Activated T-cell treated with anti-CD3 and anti-CD28 coated beads, Interleukin-2, amount 50 U/mL, for 4 hours (primary cell): ENCODE measurements around the gene MRPL40. TPM values are rescaled to one million over a fixed set of nuclear protein-coding genes. Genes with fewer than 3 reads are reported as not detected.
A peak's percentile ranks its signal among the peaks of the same experiment; 100 is the strongest.

Experiments
- ATAC-seq, 2 donors: fragments of 200-7000 bp; cut with Tn5 transposase; one replicate each; pipeline ENCODE4 v1.10.0; 2021
- DNase-seq: peaks from one replicate; pipeline ENCODE4 v3.0.0-alpha.2; 2020
- H3K27me3 Mint-ChIP-seq: one replicate; pipeline ENCODE4 v1.8.0; 2021; ENCODE audit warnings: low read depth, mixed read lengths
- H3K36me3 Mint-ChIP-seq: one replicate; pipeline ENCODE4 v1.8.0; 2022; ENCODE audit warnings: mixed read lengths; ENCODE audit not compliant: insufficient read depth
- H3K4me1 Mint-ChIP-seq: one replicate; pipeline ENCODE4 v1.8.0; 2021; ENCODE audit warnings: low read depth, mixed read lengths
- H3K4me3 Mint-ChIP-seq: one replicate; pipeline ENCODE4 v1.8.0; 2021; ENCODE audit warnings: mild to moderate bottlenecking, moderate library complexity, mixed read lengths
- H3K9me3 Mint-ChIP-seq: one replicate; pipeline ENCODE4 v1.8.0; 2021; ENCODE audit warnings: mixed read lengths
- total RNA-seq, 3 donors: library from RNA; stranded (reverse); gene quantifications; one replicate each; pipeline ENCODE4 v1.2.1, GENCODE V29; 2021

MRPL40 gene
- total RNA-seq, 3 donors from 2014 or later = 35.9 to 41.4 (median 39.2) TPM

- no peak overlapping the region for H3K4me3 Mint-ChIP-seq
- DNase-seq (no peak), ATAC-seq (no peak)
- peaks cover 2% of the 10 kb centered on the region for H3K4me1 Mint-ChIP-seq
- peaks cover 43% of the 10 kb centered on the region for H3K36me3 Mint-ChIP-seq
- H3K9me3 Mint-ChIP-seq = no peaks in the 10 kb centered on the region
- no peaks in the 10 kb centered on the region for H3K27me3 Mint-ChIP-seq
Measured at GRCh38 chr22:19470010-19470409, 37.7 kb downstream of the MRPL40 start.

- peaks cover 40% of the 10 kb centered on the region for H3K36me3 Mint-ChIP-seq
- H3K4me1 Mint-ChIP-seq = peaks cover 14% of the 10 kb centered on the region
- H3K27me3 Mint-ChIP-seq = no peaks in the 10 kb centered on the region
- DNase-seq (no peak), ATAC-seq (no peak)
- no peaks in the 10 kb centered on the region for H3K9me3 Mint-ChIP-seq
- no peak overlapping the region for H3K4me3 Mint-ChIP-seq
Measured at GRCh38 chr22:19471572-19471971, 39.2 kb downstream of the MRPL40 start.

GRCh38 chr22:19472233-19472632 lies 39.9 kb downstream of the MRPL40 start:
- no peak for DNase-seq
- Mint-ChIP-seq H3K4me1 (peaks cover 17% of the 10 kb centered on the region), H3K27me3 (no peaks in the 10 kb centered on the region), H3K4me3 (no peak overlapping the region), H3K36me3 (peaks cover 40% of the 10 kb centered on the region), H3K9me3 (no peaks in the 10 kb centered on the region)
- no peak for ATAC-seq

- DNase-seq = no peak
- no peak for ATAC-seq
- Mint-ChIP-seq H3K4me3 (no peak overlapping the region), H3K4me1 (peaks cover 27% of the 10 kb centered on the region), H3K9me3 (no peaks in the 10 kb centered on the region), H3K36me3 (peaks cover 30% of the 10 kb centered on the region), H3K27me3 (no peaks in the 10 kb centered on the region)
Measured at GRCh38 chr22:19473578-19473977, 41.2 kb downstream of the MRPL40 start.

- no peak for DNase-seq
- no peak overlapping the region for H3K4me3 Mint-ChIP-seq
- ATAC-seq = no peak
- H3K4me1 Mint-ChIP-seq = peaks cover 29% of the 10 kb centered on the region
- H3K36me3 Mint-ChIP-seq = peaks cover 16% of the 10 kb centered on the region
- H3K27me3 Mint-ChIP-seq = no peaks in the 10 kb centered on the region
- H3K9me3 Mint-ChIP-seq = no peaks in the 10 kb centered on the region
Measured at GRCh38 chr22:19476023-19476422, 43.7 kb downstream of the MRPL40 start.

GRCh38 chr22:19477321-19478044 lies 45.1 kb downstream of the MRPL40 start:
- ATAC-seq (no peak), DNase-seq (no peak)
- Mint-ChIP-seq H3K27me3 (no peaks in the 10 kb centered on the region), H3K9me3 (no peaks in the 10 kb centered on the region), H3K36me3 (peaks cover 6% of the 10 kb centered on the region), H3K4me1 (peaks cover 29% of the 10 kb centered on the region), H3K4me3 (peak overlapping the region; percentile 99)

- H3K4me1 Mint-ChIP-seq = peaks cover 29% of the 10 kb centered on the region
- H3K9me3 Mint-ChIP-seq = no peaks in the 10 kb centered on the region
- ATAC-seq = no peak
- no peaks in the 10 kb centered on the region for H3K27me3 Mint-ChIP-seq
- H3K4me3 Mint-ChIP-seq = peak overlapping the region; percentile 99
- H3K36me3 Mint-ChIP-seq = peaks cover 6% of the 10 kb centered on the region
- no peak for DNase-seq
Measured at GRCh38 chr22:19478045-19478900, 45.9 kb downstream of the MRPL40 start.

- peak within 1 kb of the TSS; percentile 99 for H3K4me3 Mint-ChIP-seq
- peaks cover 29% of the 10 kb centered on the region for H3K4me1 Mint-ChIP-seq
- no peaks in the 10 kb centered on the region for H3K9me3 Mint-ChIP-seq
- H3K36me3 Mint-ChIP-seq = peaks cover 7% of the 10 kb centered on the region
- H3K27me3 Mint-ChIP-seq = no peaks in the 10 kb centered on the region
- ATAC-seq = peak; percentile 67 to 69
- DNase-seq = peak; percentile 60
Measured at GRCh38 chr22:19478901-19479354, 46.6 kb downstream of the MRPL40 start, which contains the start of gene UFD1. TSS of gene UFD1 (minus strand) at chr22:19479193. CDS start at chr22:19479085, 108 bp downstream.

- Mint-ChIP-seq H3K9me3 (no peaks in the 10 kb centered on the region), H3K36me3 (peaks cover 8% of the 10 kb centered on the region), H3K27me3 (no peaks in the 10 kb centered on the region), H3K4me1 (peaks cover 27% of the 10 kb centered on the region), H3K4me3 (peak within 1 kb of the TSS; percentile 99)
- peak; percentile 88 for DNase-seq
- ATAC-seq = peak; percentile 91
Measured at GRCh38 chr22:19479355-19480172, 47.2 kb downstream of the MRPL40 start, which contains the start of gene CDC45. TSS of gene CDC45 (plus strand) at chr22:19479920. CDS start at chr22:19479969, 49 bp downstream.

- no peaks in the 10 kb centered on the region for H3K9me3 Mint-ChIP-seq
- ATAC-seq = peak; percentile 3 to 5
- H3K4me3 Mint-ChIP-seq = peak overlapping the region; percentile 99
- peaks cover 27% of the 10 kb centered on the region for H3K4me1 Mint-ChIP-seq
- H3K27me3 Mint-ChIP-seq = no peaks in the 10 kb centered on the region
- H3K36me3 Mint-ChIP-seq = peaks cover 13% of the 10 kb centered on the region
- DNase-seq = no peak
Measured at GRCh38 chr22:19480173-19480568, 47.8 kb downstream of the MRPL40 start.

- DNase-seq (no peak), ATAC-seq (no peak)
- Mint-ChIP-seq H3K9me3 (no peaks in the 10 kb centered on the region), H3K4me1 (peaks cover 21% of the 10 kb centered on the region), H3K4me3 (peak overlapping the region; percentile 99), H3K36me3 (peaks cover 12% of the 10 kb centered on the region), H3K27me3 (no peaks in the 10 kb centered on the region)
Measured at GRCh38 chr22:19480789-19481188, 48.4 kb downstream of the MRPL40 start.

- ATAC-seq (no peak), DNase-seq (no peak)
- H3K27me3 Mint-ChIP-seq = no peaks in the 10 kb centered on the region
- H3K4me1 Mint-ChIP-seq = peaks cover 11% of the 10 kb centered on the region
- H3K9me3 Mint-ChIP-seq = no peaks in the 10 kb centered on the region
- H3K36me3 Mint-ChIP-seq = peaks cover 12% of the 10 kb centered on the region
- H3K4me3 Mint-ChIP-seq = no peak overlapping the region
Measured at GRCh38 chr22:19482297-19482696, 50.0 kb downstream of the MRPL40 start.

GRCh38 chr22:19483481-19484244 lies 51.3 kb downstream of the MRPL40 start:
- peaks cover 12% of the 10 kb centered on the region for H3K36me3 Mint-ChIP-seq
- peaks cover 2% of the 10 kb centered on the region for H3K4me1 Mint-ChIP-seq
- no peak for ATAC-seq
- H3K9me3 Mint-ChIP-seq = no peaks in the 10 kb centered on the region
- no peaks in the 10 kb centered on the region for H3K27me3 Mint-ChIP-seq
- no peak overlapping the region for H3K4me3 Mint-ChIP-seq
- DNase-seq = no peak
